Breast epithelium (tissue), 3 donors: ENCODE measurements around the gene KRTAP24-1.

Experiments used
- POLR2AphosphoS5 ChIP-seq, 3 donors: sonication (generic); formaldehyde crosslinking; IDR thresholded peaks; one replicate each; pipeline ENCODE4 v1.6.1; 2017; ENCODE audit warnings: antibody characterized with exemption in 3 of 3
- TF ChIP-seq, protein P1 (sequence below), 3 donors: fragments of 450-650 bp; IDR thresholded peaks; one replicate each; pipeline ENCODE4 v1.5.1; 2016 to 2017; ENCODE audit warnings: antibody characterized with exemption in 3 of 3, mild to moderate bottlenecking in 3 of 3, moderate library complexity in 3 of 3

DNA sequence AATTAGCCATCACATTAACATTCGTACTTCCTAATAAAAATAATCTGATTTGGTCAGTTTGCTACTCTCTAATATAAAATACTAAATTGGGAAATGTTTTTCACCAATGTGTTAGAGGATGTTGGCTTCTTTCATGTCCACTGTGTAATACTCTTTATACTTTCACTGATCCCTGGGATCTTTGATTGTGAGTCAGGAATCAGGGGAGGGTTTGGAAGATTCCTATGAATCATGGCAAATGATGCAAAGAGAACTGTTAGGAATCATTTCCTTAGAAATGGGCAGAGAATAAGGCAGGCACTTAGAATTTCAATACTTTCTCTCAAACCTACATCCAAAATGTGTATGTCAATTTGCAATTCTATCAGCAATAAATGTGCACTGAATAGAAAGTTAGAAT is 31.0 kb downstream of the KRTAP24-1 start:
- TF ChIP-seq POLR2AphosphoS5 (IDR thresholded peaks at IDR 0.05), result no peak
- TF ChIP-seq, protein P1, sequence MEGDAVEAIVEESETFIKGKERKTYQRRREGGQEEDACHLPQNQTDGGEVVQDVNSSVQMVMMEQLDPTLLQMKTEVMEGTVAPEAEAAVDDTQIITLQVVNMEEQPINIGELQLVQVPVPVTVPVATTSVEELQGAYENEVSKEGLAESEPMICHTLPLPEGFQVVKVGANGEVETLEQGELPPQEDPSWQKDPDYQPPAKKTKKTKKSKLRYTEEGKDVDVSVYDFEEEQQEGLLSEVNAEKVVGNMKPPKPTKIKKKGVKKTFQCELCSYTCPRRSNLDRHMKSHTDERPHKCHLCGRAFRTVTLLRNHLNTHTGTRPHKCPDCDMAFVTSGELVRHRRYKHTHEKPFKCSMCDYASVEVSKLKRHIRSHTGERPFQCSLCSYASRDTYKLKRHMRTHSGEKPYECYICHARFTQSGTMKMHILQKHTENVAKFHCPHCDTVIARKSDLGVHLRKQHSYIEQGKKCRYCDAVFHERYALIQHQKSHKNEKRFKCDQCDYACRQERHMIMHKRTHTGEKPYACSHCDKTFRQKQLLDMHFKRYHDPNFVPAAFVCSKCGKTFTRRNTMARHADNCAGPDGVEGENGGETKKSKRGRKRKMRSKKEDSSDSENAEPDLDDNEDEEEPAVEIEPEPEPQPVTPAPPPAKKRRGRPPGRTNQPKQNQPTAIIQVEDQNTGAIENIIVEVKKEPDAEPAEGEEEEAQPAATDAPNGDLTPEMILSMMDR (IDR thresholded peaks at IDR 0.05), result no peak
